HG03159 (cell line): ENCODE results near the gene TIMM29.

Experiments used
- ATAC-seq: cut with Tn5 transposase; IDR thresholded peaks from one replicate; pipeline ENCODE4 v1.9.1; 2021; ENCODE audit warnings: mild to moderate bottlenecking, moderate library complexity; ENCODE audit not compliant: unreplicated experiment

TIMM29 gene

GRCh38 chr19:10928563-10929401, at the start of gene TIMM29, which contains the start of gene YIPF2:
Gene TIMM29 (plus strand): TSS chr19:10928811. CDS start chr19:10928823, 12 bp downstream.
Gene YIPF2 (minus strand): TSS chr19:10928639. CDS start chr19:10928410, 229 bp downstream.
- ATAC-seq: peak; percentile 75

- ATAC-seq: no peak
Measured at GRCh38 chr19:10881403-10882107, 47.1 kb upstream of the TIMM29 start.

- no peak for ATAC-seq
Measured at GRCh38 chr19:10882108-10882457, 46.5 kb upstream of the TIMM29 start.

- ATAC-seq: no peak
Measured at GRCh38 chr19:10884274-10884673, 44.3 kb upstream of the TIMM29 start.

- ATAC-seq: no peak
Measured at GRCh38 chr19:10885201-10886169, 43.1 kb upstream of the TIMM29 start.

GRCh38 chr19:10887616-10888367, 40.8 kb upstream of the TIMM29 start:
- ATAC-seq: no peak

GRCh38 chr19:10888421-10888866, 40.2 kb upstream of the TIMM29 start:
- no peak for ATAC-seq

- no peak for ATAC-seq
Measured at GRCh38 chr19:10889880-10890279, 38.7 kb upstream of the TIMM29 start.

- no peak for ATAC-seq
Measured at GRCh38 chr19:10891405-10892086, 37.1 kb upstream of the TIMM29 start.

GRCh38 chr19:10892256-10892655, 36.4 kb upstream of the TIMM29 start:
- ATAC-seq: no peak

GRCh38 chr19:10894911-10895213, 33.7 kb upstream of the TIMM29 start:
- ATAC-seq: no peak

- ATAC-seq: no peak
Measured at GRCh38 chr19:10895363-10895762, 33.2 kb upstream of the TIMM29 start.

- ATAC-seq: no peak
Measured at GRCh38 chr19:10895920-10896319, 32.7 kb upstream of the TIMM29 start.

GRCh38 chr19:10896851-10897526, 31.6 kb upstream of the TIMM29 start:
- ATAC-seq: no peak

- no peak for ATAC-seq
Measured at GRCh38 chr19:10898633-10899032, 30.0 kb upstream of the TIMM29 start.

GRCh38 chr19:10899151-10899653, 29.4 kb upstream of the TIMM29 start:
- ATAC-seq: no peak

- ATAC-seq: no peak
Measured at GRCh38 chr19:10907925-10908324, 20.7 kb upstream of the TIMM29 start.

- no peak for ATAC-seq
Measured at GRCh38 chr19:10908380-10908960, 20.1 kb upstream of the TIMM29 start.
